Measurements from ENCODE around the gene ARHGEF9.
"Not testable (repeated sequence)": the region's sequence is repeated elsewhere in the genome, so short reads cannot be mapped to it uniquely, and the experiment has no call there.

ARHGEF9 gene

GRCh38 chrX:63784902-63785707, at the start of gene ARHGEF9:
Gene ARHGEF9, minus strand, starts transcription at chrX:63785214. Its CDS starts 69 bp downstream, at chrX:63785145.
- DNase-seq, result no peak

- DNase-seq, result not testable (repeated sequence)
Observed at GRCh38 chrX:63825446-63825845, 40.4 kb upstream of the ARHGEF9 start.

GRCh38 chrX:63818156-63818555, 33.1 kb upstream of the ARHGEF9 start:
- DNase-seq, result no peak

- no peak for DNase-seq
Observed at GRCh38 chrX:63817696-63818095, 32.7 kb upstream of the ARHGEF9 start.

- no peak for DNase-seq
Observed at GRCh38 chrX:63812823-63813222, 27.8 kb upstream of the ARHGEF9 start.

GRCh38 chrX:63810746-63811145, 25.7 kb upstream of the ARHGEF9 start:
- no peak for DNase-seq

GRCh38 chrX:63809173-63809572, 24.2 kb upstream of the ARHGEF9 start:
- no peak for DNase-seq

GRCh38 chrX:63795406-63795805, 10.4 kb upstream of the ARHGEF9 start:
- DNase-seq, result not testable (repeated sequence)

DNA sequence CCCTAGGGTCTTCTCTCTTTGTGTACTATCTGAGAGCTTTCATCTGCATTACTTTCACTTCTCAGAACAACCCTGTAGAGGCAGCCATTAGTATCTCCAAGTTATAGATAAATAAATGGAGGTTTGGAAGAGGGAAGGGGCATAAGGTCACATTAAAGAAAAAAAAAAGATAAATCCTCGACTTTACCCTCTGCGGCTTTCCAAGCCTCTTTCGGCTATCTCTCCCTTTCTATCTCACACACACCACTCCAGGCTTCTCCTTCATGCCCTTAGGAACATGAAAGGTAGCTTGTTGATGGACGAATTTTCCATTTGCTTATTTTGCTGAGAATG, 660 bp upstream of the ARHGEF9 start:
- no peak for DNase-seq

DNA sequence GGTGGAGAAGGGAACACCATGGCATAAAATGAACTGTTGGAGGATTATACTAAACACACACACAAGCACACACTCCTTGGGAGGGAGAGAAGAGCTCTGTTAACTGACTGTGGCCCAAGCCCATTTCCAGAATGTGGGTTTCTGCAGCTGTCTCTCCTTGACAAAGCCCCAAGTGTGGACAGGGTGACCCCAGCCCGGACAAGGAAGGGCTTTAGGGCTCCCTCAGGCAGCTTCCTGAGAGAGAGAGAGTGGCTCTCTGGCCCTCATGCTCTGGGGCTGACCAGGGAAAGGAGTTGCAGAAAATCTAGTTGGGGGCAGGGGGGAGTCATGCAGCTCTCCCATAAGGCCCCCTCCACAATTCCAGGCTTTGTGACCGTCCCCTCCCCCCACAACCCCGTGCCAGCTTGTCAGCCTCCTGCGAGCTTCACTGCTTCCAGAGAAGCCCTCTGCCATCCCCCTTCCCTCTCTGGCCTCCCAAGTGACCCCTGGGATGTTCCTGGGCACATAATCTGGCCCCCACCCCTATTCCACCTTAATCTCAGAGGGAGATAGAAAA, 590 bp downstream of the ARHGEF9 start:
- no peak for DNase-seq

DNA sequence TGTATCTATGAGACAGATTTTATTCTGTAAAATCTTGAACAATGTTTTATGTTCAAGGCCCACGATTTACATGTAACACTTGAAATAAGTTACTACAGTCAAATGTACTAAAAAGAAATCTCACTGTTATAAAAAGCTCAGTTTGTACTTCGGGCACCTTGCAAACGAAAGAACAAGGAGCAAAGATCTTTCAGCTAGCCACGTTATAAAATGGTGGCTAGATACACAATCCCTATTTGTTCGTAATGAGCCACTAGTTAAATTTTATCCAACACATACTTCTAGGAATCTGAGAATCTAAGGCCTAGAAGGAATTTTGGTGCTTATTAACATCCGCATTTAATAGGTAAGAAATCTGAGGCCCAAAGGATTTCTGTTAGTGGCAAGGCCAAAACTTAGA, 2.5 kb downstream of the ARHGEF9 start:
- no peak for DNase-seq

- DNase-seq, result no peak
Observed at GRCh38 chrX:63768760-63769159, 16.3 kb downstream of the ARHGEF9 start.

DNA sequence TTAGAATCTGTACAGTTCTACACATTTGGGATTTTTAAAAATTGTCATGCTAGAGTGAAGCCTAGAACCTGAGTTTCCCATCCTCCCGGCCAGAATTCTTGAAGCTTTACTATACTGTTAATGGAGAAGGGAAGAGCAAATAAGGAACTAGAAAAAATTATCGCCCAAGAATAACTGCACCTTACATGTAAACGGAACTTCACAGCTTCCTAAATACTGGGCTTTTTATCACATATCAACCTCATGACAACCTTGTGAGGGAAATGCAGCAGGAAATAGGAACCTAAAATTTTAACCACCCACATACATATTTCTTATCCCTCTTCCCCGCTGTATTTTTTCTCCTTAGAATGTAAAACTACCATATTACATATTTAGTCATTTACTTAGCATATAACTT, 19.3 kb downstream of the ARHGEF9 start:
- no peak for DNase-seq

GRCh38 chrX:63764946-63765345, 20.1 kb downstream of the ARHGEF9 start:
- DNase-seq, result no peak

DNA sequence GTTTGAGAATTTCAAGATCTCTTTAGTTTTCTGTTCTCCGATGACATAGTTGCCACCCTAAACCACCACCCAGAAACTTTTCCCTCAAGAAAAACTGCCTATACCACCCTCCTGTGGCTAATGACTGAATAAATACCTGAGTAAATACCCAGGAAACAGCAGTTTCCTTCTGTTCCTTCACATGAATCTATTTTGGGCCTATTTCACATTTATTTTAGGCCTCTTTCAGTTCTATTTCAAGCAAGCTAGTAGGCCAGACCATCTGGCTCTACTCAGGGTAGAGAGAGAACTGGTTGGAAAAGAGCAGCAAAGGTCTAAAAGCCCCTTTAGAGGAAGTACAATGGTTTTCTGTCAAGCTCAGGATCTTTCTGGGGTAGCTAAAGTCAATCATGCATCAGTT, 23.4 kb downstream of the ARHGEF9 start:
- peak; percentile 25 for DNase-seq

DNA sequence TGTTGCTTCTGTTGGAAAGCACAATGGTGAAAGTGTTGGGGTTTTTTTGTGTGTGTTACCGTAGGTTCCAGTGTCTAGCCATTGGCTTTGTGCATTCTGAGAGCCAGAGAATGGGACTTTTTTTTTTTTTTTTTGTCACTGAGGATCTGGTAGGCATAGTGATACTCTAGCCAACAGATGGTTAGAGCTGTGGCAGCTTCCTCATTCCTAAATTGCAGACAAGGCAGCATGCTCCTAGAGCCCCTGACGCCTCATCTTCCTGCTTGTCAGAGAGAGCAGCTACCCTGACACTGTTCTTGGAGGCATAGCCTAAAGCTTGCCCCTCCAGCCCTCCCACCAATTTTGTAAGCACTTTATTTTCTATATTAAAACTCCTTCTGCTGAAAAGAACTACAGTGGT, 27.0 kb downstream of the ARHGEF9 start:
- DNase-seq, result no peak

GRCh38 chrX:63755892-63756291, 29.1 kb downstream of the ARHGEF9 start:
- no peak for DNase-seq

DNA sequence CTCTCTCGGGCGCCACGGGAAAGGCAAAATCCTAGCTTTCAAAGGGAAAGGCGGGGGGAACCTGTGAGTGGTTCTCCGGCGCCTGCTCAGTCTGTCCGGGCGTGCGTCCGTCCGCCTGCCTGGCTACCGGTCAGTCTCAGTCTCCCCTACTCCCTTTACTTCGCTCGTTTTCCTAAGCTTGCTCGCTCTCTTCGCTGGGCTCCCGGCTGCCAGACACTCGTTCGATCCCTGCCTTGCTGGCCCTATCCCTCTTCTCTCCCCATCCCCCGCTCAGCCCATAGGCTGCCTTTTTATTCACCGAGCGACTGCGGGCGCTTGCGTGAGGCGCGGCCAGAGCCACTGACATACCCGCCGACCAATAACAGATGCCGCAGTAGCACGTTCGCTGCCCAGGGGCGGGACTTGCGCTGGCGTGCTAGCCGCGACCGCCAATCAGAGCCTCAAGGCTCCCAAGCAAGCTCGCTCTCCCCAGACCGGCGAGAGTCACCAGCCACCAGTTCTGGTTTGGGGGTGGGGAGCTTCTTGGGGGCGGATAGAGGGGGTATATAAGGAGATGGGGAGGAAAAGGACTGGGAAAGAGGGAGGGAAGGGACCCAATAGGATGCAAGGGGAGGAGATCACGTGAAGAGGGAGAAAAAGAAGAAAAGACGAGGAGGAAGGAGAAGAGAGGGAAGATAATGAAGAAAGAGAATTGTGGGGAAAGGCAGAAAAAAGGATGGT, 30.0 kb downstream of the ARHGEF9 start:
- DNase-seq, result peak; percentile 89

DNA sequence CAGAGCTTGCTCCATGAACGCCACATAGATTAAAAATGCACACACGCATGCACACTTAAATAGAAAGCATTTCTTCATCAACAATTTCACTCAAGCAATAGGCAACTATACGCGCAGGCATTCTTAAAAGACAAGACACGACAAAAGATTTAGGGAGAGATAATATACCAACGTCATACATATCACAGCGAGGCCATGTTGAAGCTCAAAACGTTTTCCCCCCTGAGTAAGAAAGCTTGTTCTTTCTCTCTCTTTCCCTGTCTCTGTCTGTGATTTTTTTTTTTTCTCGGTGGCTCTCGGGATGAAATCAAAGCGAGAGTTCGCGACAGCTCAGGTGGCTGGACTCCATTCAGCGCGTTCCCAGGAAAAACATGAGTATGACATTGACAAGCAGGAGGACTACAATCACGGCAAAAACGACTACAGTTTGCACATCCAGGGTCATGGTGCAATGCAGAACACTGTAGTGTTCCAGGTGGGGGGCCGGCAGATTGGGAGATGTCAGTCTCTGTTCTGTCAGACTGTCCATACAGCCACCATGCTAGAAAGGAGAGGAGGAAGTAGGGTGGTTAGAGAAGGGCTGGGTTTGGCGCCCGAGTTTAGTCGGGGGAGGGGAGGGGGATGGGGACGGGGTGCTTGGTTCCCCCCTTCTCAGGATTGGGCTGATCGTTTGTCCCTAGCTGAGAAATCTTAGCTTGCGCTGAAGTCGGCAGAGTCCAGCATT, 30.7 kb downstream of the ARHGEF9 start:
- peak; percentile 30 for DNase-seq

GRCh38 chrX:63751481-63751880, 33.5 kb downstream of the ARHGEF9 start:
- no peak for DNase-seq

- no peak for DNase-seq
Observed at GRCh38 chrX:63750811-63751210, 34.2 kb downstream of the ARHGEF9 start.

- no peak for DNase-seq
Observed at GRCh38 chrX:63747331-63747730, 37.7 kb downstream of the ARHGEF9 start.

DNA sequence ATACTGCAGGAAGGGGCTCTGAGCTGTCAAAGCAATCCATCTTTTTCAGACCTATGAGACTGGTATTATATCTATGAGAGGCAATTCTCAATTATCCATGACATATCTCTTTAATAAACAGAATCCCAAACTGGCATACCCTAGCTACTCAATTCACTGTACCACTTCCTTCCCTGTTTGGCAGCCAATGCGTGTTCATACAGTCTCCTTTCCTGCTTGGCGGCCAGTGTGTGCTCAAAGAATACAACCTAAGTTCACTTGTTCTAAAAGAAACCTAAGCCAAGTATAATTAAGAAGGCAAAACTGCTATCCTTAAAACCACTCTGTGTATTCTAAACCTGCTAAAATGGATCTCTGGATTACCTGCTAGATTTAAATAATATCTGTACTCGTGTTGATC, 38.3 kb downstream of the ARHGEF9 start:
- DNase-seq, result no peak

GRCh38 chrX:63746278-63746677, 38.7 kb downstream of the ARHGEF9 start:
- peak; percentile 45 for DNase-seq

Data from CD4-positive, alpha-beta T cell treated with Interleukin-12 subunit alpha and Interleukin-12 subunit beta, for 1 hour (primary cell).